HCT116 (cell line): Measurements from ENCODE around the gene COL16A1. TPM values are rescaled to one million over a fixed set of nuclear protein-coding genes. Genes with fewer than 3 reads are reported as not detected.

Experiments
- ATAC-seq: fragments of 200-7000 bp; cut with Tn5 transposase; 2 replicates; pipeline ENCODE4 v1.9.1; 2020; ENCODE audit warnings: mild to moderate bottlenecking, moderate library complexity
- BruUV-seq: library from RNA; stranded (reverse); fragments of 400-500 nt; replicated peaks from 2 replicates; lab custom pipeline; 2021; lab: Mats Ljungman, UMichigan
- CTCF ChIA-PET: fragments of 300-600 bp; sonication (Branson Sonifier 250); formaldehyde crosslinking; loops from one replicate; lab custom pipeline; 2021; ENCODE audit warnings: antibody characterized with exemption; lab: Charles Lee
- POLR2A ChIA-PET: fragments of 300-600, 350-600 bp; sonication (Branson Sonifier 250); formaldehyde crosslinking; loops from one replicate; lab custom pipeline; 2021; ENCODE audit warnings: antibody characterized with exemption; lab: Charles Lee
- RAD21 ChIA-PET, 2 experiments: fragments of 300-600 bp; sonication (Branson Sonifier 250); formaldehyde crosslinking; loops; one replicate each; lab custom pipeline; 2023; ENCODE audit warnings: low total read pairs in 2 of 2; ENCODE audit not compliant: uncharacterized antibody in 2 of 2, unreplicated experiment in 2 of 2, low non-redundant PET in 1 of 2; lab: Charles Lee
- DNase-seq: peaks from one replicate; pipeline ENCODE4 v3.0.0-alpha.2; 2010; ENCODE audit warnings: low read depth, low spot score
- H2AFZ ChIP-seq: fragments of 200-600 bp; shearing (Covaris generic), sonication (generic); 2 replicates; pipeline ENCODE4 v1.6.1; 2017; ENCODE audit warnings: low read depth, mixed run types, mixed read lengths, antibody characterized with exemption, low read length; ENCODE audit not compliant: poor library complexity, severe bottlenecking
- H3K27ac ChIP-seq: 2 replicates; pipeline ENCODE4 v1.5.1; 2012; ENCODE audit warnings: low read depth, low read length
- H3K27me3 ChIP-seq: fragments of 200-600 bp; sonication (generic); 2 replicates; pipeline ENCODE4 v1.6.1; 2016; ENCODE audit warnings: mixed run types, low read length, mixed read lengths; ENCODE audit not compliant: insufficient read depth
- H3K36me3 ChIP-seq, 2 experiments: fragments of 200-500 bp in 1 of 2; fragments of 200-600 bp in 1 of 2; sonication (Bioruptor generic) in 1 of 2; sonication (generic) in 1 of 2; 2 replicates each; pipeline versions ENCODE4 v1.5.1 to v1.6.1; 2014 to 2016; ENCODE audit warnings: low read length in 2 of 2, inconsistent platforms in 1 of 2, mixed read lengths in 1 of 2, mixed run types in 1 of 2; ENCODE audit not compliant: insufficient read depth in 2 of 2, control insufficient read depth in 1 of 2
- H3K4me1 ChIP-seq, 2 experiments: fragments of 200-600 bp in 1 of 2; sonication (generic) in 1 of 2; 2 replicates each; pipeline versions ENCODE4 v1.5.1 to v1.6.1; 2012 to 2017; ENCODE audit warnings: low read length in 2 of 2, inconsistent platforms in 1 of 2, mild to moderate bottlenecking in 1 of 2, mixed read lengths in 1 of 2, mixed run types in 1 of 2, moderate library complexity in 1 of 2; ENCODE audit not compliant: insufficient read depth in 2 of 2, control insufficient read depth in 1 of 2
- H3K4me2 ChIP-seq: fragments of 200-600 bp; sonication (generic); 2 replicates; pipeline ENCODE4 v1.6.1; 2017; ENCODE audit warnings: mixed run types, low read length, mixed read lengths
- H3K4me3 ChIP-seq, 2 experiments: fragments of 200-600 bp in 1 of 2; sonication (generic) in 1 of 2; replicated peaks in 1 of 2; 2 replicates each; pipeline ENCODE4 v1.5.1; 2011 to 2016; ENCODE audit warnings: low read length in 2 of 2, control low read depth in 1 of 2, low read depth in 1 of 2, mild to moderate bottlenecking in 1 of 2, mixed read lengths in 1 of 2, mixed run types in 1 of 2
- H3K79me2 ChIP-seq: fragments of 200-600 bp; sonication (generic); 2 replicates; pipeline ENCODE4 v1.6.1; 2017; ENCODE audit warnings: mild to moderate bottlenecking, mixed run types, low read length, moderate library complexity, mixed read lengths; ENCODE audit not compliant: insufficient read depth
- H3K9ac ChIP-seq: fragments of 200-600 bp; sonication (generic); 2 replicates; pipeline ENCODE4 v1.6.1; 2016; ENCODE audit warnings: low read length, mixed read lengths
- H3K9me2 ChIP-seq: fragments of 200-600 bp; sonication (generic), shearing (Covaris generic); 2 replicates; pipeline ENCODE4 v1.6.1; 2017; ENCODE audit warnings: mixed run types, mild to moderate bottlenecking, moderate library complexity; ENCODE audit not compliant: insufficient read depth
- H3K9me3 ChIP-seq, 2 experiments: fragments of 200-500 bp in 1 of 2; fragments of 200-600 bp in 1 of 2; sonication (Bioruptor generic) in 1 of 2; sonication (generic) in 1 of 2; 2 replicates each; pipeline ENCODE4 v1.6.1; 2014 to 2017; ENCODE audit warnings: low read length in 2 of 2, mixed read lengths in 2 of 2, inconsistent platforms in 1 of 2, low read depth in 1 of 2, mild to moderate bottlenecking in 1 of 2, mixed run types in 1 of 2, moderate library complexity in 1 of 2; ENCODE audit not compliant: control insufficient read depth in 1 of 2, insufficient read depth in 1 of 2
- H4K20me1 ChIP-seq: fragments of 200-600 bp; sonication (generic), shearing (Covaris generic); 2 replicates; pipeline ENCODE4 v1.6.1; 2017; ENCODE audit warnings: mixed run types, mild to moderate bottlenecking, moderate library complexity; ENCODE audit not compliant: insufficient read depth
- CBX3 ChIP-seq: IDR thresholded peaks from 2 replicates; pipeline ENCODE4 v1.6.1; 2012; ENCODE audit warnings: low read depth
- CEBPB ChIP-seq: IDR thresholded peaks from 2 replicates; pipeline ENCODE4 v1.6.1; 2012; ENCODE audit warnings: low read depth
- EGR1 ChIP-seq: IDR thresholded peaks from 2 replicates; pipeline ENCODE4 v1.6.1; 2012; ENCODE audit warnings: low read depth
- ELF1 ChIP-seq: IDR thresholded peaks from 2 replicates; pipeline ENCODE4 v1.6.1; 2012; ENCODE audit warnings: low read depth, borderline replicate concordance
- EZH2phosphoT487 ChIP-seq: fragments of 200-600 bp; IDR thresholded peaks from 2 replicates; pipeline ENCODE4 v1.6.1; 2018; ENCODE audit warnings: antibody characterized with exemption, borderline replicate concordance
- JUND ChIP-seq: IDR thresholded peaks from 2 replicates; pipeline ENCODE4 v1.6.1; 2012
- RAD21 ChIP-seq: IDR thresholded peaks from 2 replicates; pipeline ENCODE4 v1.6.1; 2012; ENCODE audit warnings: low read depth, mild to moderate bottlenecking
- SIN3A ChIP-seq: IDR thresholded peaks from 2 replicates; pipeline ENCODE4 v1.6.1; 2012; ENCODE audit warnings: low read depth
- SP1 ChIP-seq: IDR thresholded peaks from 2 replicates; pipeline ENCODE4 v1.6.1; 2012; ENCODE audit warnings: low read depth
- SRF ChIP-seq: IDR thresholded peaks from 2 replicates; pipeline ENCODE4 v1.6.1; 2012; ENCODE audit warnings: low read depth
- TCF7L2 ChIP-seq: IDR thresholded peaks from 2 replicates; pipeline ENCODE4 v1.7.0; 2011; ENCODE audit warnings: borderline replicate concordance, inconsistent platforms; ENCODE audit not compliant: insufficient read depth, insufficient read length; ENCODE audit errors: extremely low read depth
- intact Hi-C: fragments of 100-400 bp; cut with micrococcal nuclease; formaldehyde crosslinking; loops from 2 replicates; pipeline ENCODE4 v1.10.0; 2022
- total RNA-seq: library from RNA; stranded (reverse); gene quantifications from one replicate; pipeline ENCODE4 v1.2.1, GENCODE V29; 2021; ENCODE audit not compliant: unreplicated experiment
- TF ChIP-seq, protein P1 (sequence below): IDR thresholded peaks from 2 replicates; pipeline ENCODE4 v1.6.1; 2012
- TF ChIP-seq, protein P2 (sequence below): IDR thresholded peaks from 2 replicates; pipeline ENCODE4 v1.6.1; 2012
- TF ChIP-seq, protein P3 (sequence below): IDR thresholded peaks from 2 replicates; pipeline ENCODE4 v1.6.1; 2011; ENCODE audit warnings: mild to moderate bottlenecking, low read length, moderate library complexity; ENCODE audit not compliant: insufficient replicate concordance; ENCODE audit errors: extremely low read depth
- TF ChIP-seq, protein P4 (sequence below): IDR thresholded peaks from 2 replicates; pipeline ENCODE4 v1.6.1; 2012; ENCODE audit warnings: low read depth

The COL16A1 gene
- total RNA-seq, 1 experiment from 2014 or later = 2.2 TPM

DNA sequence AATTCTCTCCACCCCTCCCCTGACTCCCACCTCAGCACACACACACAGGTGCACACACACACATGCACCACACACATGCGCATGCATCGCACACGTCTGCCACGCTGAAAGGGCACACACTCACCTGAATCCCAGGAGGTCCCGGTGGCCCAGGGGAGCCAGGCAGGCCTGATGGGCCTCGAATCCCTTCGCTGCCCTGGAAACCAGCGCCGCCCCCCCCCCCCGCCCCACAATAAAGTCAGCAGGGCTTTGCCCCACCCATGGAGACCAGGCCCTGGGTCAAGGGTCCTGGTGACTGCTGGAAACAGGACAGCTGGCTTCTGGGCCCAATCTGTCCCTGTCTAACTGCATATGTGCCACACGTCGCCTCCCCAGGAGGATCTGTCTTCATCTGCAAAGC is 41.4 kb downstream of the COL16A1 start:
- H3K4me3 ChIP-seq = no peak overlapping the region
- no peaks in the 10 kb centered on the region for H3K79me2 ChIP-seq
- BruUV-seq = no TSS peak
- H4K20me1 ChIP-seq = no peaks in the 10 kb centered on the region
- no peaks in the 10 kb centered on the region for H3K36me3 ChIP-seq
- H2AFZ ChIP-seq = no peak overlapping the region
- no peaks in the 10 kb centered on the region for H3K27me3 ChIP-seq
- TF ChIP-seq, protein P1, sequence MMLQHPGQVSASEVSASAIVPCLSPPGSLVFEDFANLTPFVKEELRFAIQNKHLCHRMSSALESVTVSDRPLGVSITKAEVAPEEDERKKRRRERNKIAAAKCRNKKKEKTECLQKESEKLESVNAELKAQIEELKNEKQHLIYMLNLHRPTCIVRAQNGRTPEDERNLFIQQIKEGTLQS = no peak
- TF ChIP-seq CBX3 (no peak), TCF7L2 (no peak), CEBPB (no peak), JUND (no peak), SRF (no peak), SIN3A (no peak)
- TF ChIP-seq, protein P2, sequence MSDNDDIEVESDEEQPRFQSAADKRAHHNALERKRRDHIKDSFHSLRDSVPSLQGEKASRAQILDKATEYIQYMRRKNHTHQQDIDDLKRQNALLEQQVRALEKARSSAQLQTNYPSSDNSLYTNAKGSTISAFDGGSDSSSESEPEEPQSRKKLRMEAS = no peak
- peaks cover 9 to 12% of the 10 kb centered on the region in 2 experiments for H3K4me1 ChIP-seq
- POLR2A ChIA-PET = no interaction called here
- H3K9me2 ChIP-seq = no peaks in the 10 kb centered on the region
- RAD21 ChIA-PET = no interaction called here
- intact Hi-C loops = loop anchor here (10.0 kb wide), 1 partner anchor 302 kb away; no protein-coding TSS in a partner anchor
- H3K27ac ChIP-seq = no peak overlapping the region
- no peaks in the 10 kb centered on the region for H3K9me3 ChIP-seq
- DNase-seq = no peak
- H3K4me2 ChIP-seq = no peak overlapping the region
- no peak for ATAC-seq
- CTCF ChIA-PET = interaction anchor here (1.1 to 6.0 kb wide), 2 partner anchors 83 to 126 kb away, joined by 3 to 105 read pairs; no protein-coding TSS in a partner anchor
- H3K9ac ChIP-seq = no peak overlapping the region

DNA sequence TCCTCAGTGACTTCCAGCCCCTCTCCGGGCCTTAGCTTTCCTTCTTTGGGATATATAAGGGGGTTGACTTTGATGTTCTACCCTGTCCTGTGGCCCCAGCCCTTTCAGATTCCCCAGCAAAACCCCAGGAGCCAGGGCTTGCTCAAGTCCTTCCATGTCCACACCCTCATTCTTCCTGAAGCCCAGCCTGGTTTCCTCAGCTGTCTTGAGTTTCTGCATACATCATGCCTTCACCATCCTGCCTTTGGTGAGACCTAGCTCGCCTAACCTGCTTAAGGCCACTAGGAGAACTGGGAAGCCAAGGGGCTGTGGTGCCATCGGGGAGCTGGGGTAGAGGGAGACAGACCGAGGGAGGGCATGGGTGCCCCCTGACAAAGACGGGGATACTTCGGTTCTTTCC is 42.0 kb downstream of the COL16A1 start:
- Histone ChIP-seq H4K20me1 (no peaks in the 10 kb centered on the region), H3K27me3 (no peaks in the 10 kb centered on the region), H3K4me3 (no peak overlapping the region), H2AFZ (no peak overlapping the region), H3K27ac (no peak overlapping the region), H3K9me2 (no peaks in the 10 kb centered on the region), H3K9me3 (no peaks in the 10 kb centered on the region), H3K79me2 (no peaks in the 10 kb centered on the region), H3K36me3 (no peaks in the 10 kb centered on the region), H3K4me1 (peaks cover 7 to 8% of the 10 kb centered on the region in 2 experiments), H3K9ac (no peak overlapping the region), H3K4me2 (no peak overlapping the region)
- ATAC-seq (no peak), DNase-seq (no peak)
- RAD21 ChIA-PET = interaction anchor here in 1 of 2 experiments (1.4 kb wide), 1 partner anchor 127 kb away, joined by 6 read pairs; no protein-coding TSS in a partner anchor
- CTCF ChIA-PET = interaction anchor here (1.1 to 6.0 kb wide), 2 partner anchors 84 to 127 kb away, joined by 3 to 105 read pairs; no protein-coding TSS in a partner anchor
- no TSS peak for BruUV-seq
- POLR2A ChIA-PET = interaction anchor here (0.7 kb wide), 1 partner anchor 127 kb away, joined by 4 read pairs; no protein-coding TSS in a partner anchor
- intact Hi-C loops = loop anchor here (10.0 kb wide), 1 partner anchor 303 kb away; no protein-coding TSS in a partner anchor
- TF ChIP-seq TCF7L2 = no peak
- TF ChIP-seq RAD21 = no peak
- no peak for TF ChIP-seq EZH2phosphoT487
- no peak for TF ChIP-seq SP1
- no peak for TF ChIP-seq CBX3
- TF ChIP-seq SRF = no peak
- TF ChIP-seq EGR1 = no peak
- TF ChIP-seq ELF1 = no peak
- TF ChIP-seq, protein P3, sequence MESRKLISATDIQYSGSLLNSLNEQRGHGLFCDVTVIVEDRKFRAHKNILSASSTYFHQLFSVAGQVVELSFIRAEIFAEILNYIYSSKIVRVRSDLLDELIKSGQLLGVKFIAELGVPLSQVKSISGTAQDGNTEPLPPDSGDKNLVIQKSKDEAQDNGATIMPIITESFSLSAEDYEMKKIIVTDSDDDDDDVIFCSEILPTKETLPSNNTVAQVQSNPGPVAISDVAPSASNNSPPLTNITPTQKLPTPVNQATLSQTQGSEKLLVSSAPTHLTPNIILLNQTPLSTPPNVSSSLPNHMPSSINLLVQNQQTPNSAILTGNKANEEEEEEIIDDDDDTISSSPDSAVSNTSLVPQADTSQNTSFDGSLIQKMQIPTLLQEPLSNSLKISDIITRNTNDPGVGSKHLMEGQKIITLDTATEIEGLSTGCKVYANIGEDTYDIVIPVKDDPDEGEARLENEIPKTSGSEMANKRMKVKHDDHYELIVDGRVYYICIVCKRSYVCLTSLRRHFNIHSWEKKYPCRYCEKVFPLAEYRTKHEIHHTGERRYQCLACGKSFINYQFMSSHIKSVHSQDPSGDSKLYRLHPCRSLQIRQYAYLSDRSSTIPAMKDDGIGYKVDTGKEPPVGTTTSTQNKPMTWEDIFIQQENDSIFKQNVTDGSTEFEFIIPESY = no peak
- TF ChIP-seq, protein P4, sequence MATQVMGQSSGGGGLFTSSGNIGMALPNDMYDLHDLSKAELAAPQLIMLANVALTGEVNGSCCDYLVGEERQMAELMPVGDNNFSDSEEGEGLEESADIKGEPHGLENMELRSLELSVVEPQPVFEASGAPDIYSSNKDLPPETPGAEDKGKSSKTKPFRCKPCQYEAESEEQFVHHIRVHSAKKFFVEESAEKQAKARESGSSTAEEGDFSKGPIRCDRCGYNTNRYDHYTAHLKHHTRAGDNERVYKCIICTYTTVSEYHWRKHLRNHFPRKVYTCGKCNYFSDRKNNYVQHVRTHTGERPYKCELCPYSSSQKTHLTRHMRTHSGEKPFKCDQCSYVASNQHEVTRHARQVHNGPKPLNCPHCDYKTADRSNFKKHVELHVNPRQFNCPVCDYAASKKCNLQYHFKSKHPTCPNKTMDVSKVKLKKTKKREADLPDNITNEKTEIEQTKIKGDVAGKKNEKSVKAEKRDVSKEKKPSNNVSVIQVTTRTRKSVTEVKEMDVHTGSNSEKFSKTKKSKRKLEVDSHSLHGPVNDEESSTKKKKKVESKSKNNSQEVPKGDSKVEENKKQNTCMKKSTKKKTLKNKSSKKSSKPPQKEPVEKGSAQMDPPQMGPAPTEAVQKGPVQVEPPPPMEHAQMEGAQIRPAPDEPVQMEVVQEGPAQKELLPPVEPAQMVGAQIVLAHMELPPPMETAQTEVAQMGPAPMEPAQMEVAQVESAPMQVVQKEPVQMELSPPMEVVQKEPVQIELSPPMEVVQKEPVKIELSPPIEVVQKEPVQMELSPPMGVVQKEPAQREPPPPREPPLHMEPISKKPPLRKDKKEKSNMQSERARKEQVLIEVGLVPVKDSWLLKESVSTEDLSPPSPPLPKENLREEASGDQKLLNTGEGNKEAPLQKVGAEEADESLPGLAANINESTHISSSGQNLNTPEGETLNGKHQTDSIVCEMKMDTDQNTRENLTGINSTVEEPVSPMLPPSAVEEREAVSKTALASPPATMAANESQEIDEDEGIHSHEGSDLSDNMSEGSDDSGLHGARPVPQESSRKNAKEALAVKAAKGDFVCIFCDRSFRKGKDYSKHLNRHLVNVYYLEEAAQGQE = no peak
- no peak for TF ChIP-seq JUND
